OCI-LY7 (cell line): ENCODE results near the gene RIN1. TPM values are rescaled to one million over a fixed set of nuclear protein-coding genes. Genes with fewer than 3 reads are reported as not detected.

ENCODE experiments used
- BruUV-seq: library from RNA; stranded (reverse); fragments of 400-500 nt; replicated peaks from 2 replicates; lab custom pipeline; 2021; lab: Mats Ljungman, UMichigan
- CTCF ChIA-PET: fragments of 300-600 bp; sonication (Branson Sonifier 250); formaldehyde crosslinking; loops from one replicate; lab custom pipeline; 2022; ENCODE audit warnings: antibody characterized with exemption; ENCODE audit not compliant: unreplicated experiment; lab: Charles Lee
- POLR2A ChIA-PET: fragments of 300-600 bp; sonication (Branson Sonifier 250); formaldehyde crosslinking; loops from one replicate; lab custom pipeline; 2022; ENCODE audit warnings: antibody characterized with exemption; lab: Charles Lee
- DNase-seq: peaks from one replicate; pipeline ENCODE4 v3.0.0-alpha.2; 2015; ENCODE audit warnings: low spot score
- H2AFZ ChIP-seq: fragments of 200-600 bp; sonication (generic), shearing (Covaris generic); 2 replicates; pipeline ENCODE4 v1.6.1; 2014; ENCODE audit warnings: mild to moderate bottlenecking, antibody characterized with exemption, low read length, moderate library complexity
- H3K27ac ChIP-seq: fragments of 200-600 bp; sonication (generic); 2 replicates; pipeline ENCODE4 v1.5.1; 2014; ENCODE audit warnings: mixed run types, low read depth, mild to moderate bottlenecking, moderate library complexity, low read length, inconsistent platforms; ENCODE audit not compliant: poor library complexity, severe bottlenecking
- H3K36me3 ChIP-seq: fragments of 200-600 bp; sonication (generic); 2 replicates; pipeline ENCODE4 v1.6.1; 2014; ENCODE audit warnings: mild to moderate bottlenecking, antibody characterized with exemption, low read length, moderate library complexity, mixed read lengths; ENCODE audit not compliant: insufficient read depth
- H3K4me1 ChIP-seq: fragments of 200-600 bp; sonication (generic); 2 replicates; pipeline ENCODE4 v1.5.1; 2014; ENCODE audit warnings: mild to moderate bottlenecking, low read length; ENCODE audit not compliant: insufficient read depth, poor library complexity, severe bottlenecking
- H3K4me2 ChIP-seq: fragments of 200-600 bp; sonication (generic); 2 replicates; pipeline ENCODE4 v1.6.1; 2014; ENCODE audit warnings: mild to moderate bottlenecking, low read length
- H3K4me3 ChIP-seq: fragments of 200-600 bp; sonication (generic); 2 replicates; pipeline ENCODE4 v1.5.1; 2014; ENCODE audit warnings: mild to moderate bottlenecking, low read depth, low read length; ENCODE audit not compliant: poor library complexity, severe bottlenecking
- H3K79me2 ChIP-seq: fragments of 200-600 bp; sonication (generic); 2 replicates; pipeline ENCODE4 v1.6.1; 2016; ENCODE audit warnings: low read depth, mild to moderate bottlenecking, low read length, moderate library complexity, mixed read lengths; ENCODE audit not compliant: insufficient read depth
- H3K9me2 ChIP-seq: fragments of 200-600 bp; sonication (generic); 2 replicates; pipeline ENCODE4 v1.6.1; 2016; ENCODE audit warnings: mild to moderate bottlenecking, low read length, mixed read lengths; ENCODE audit not compliant: insufficient read depth
- H3K9me3 ChIP-seq: fragments of 200-600 bp; sonication (generic); 2 replicates; pipeline ENCODE4 v1.6.1; 2014; ENCODE audit warnings: mild to moderate bottlenecking, mixed run types, low read length, mixed read lengths
- H4K20me1 ChIP-seq: fragments of 200-600 bp; sonication (generic); 2 replicates; pipeline ENCODE4 v1.6.1; 2014; ENCODE audit warnings: mild to moderate bottlenecking, antibody characterized with exemption, low read length, moderate library complexity, mixed read lengths; ENCODE audit not compliant: insufficient read depth
- EZH2phosphoT487 ChIP-seq: fragments of 200-600 bp; sonication (generic); IDR thresholded peaks from 2 replicates; pipeline ENCODE4 v1.6.1; 2018; ENCODE audit warnings: low read depth, borderline replicate concordance, mild to moderate bottlenecking, mixed run types, antibody characterized with exemption, low read length, moderate library complexity, mixed read lengths
- intact Hi-C: fragments of 100-400 bp; cut with micrococcal nuclease; formaldehyde crosslinking; loops from one replicate; pipeline ENCODE4 v1.10.0; 2022; ENCODE audit not compliant: unreplicated experiment
- total RNA-seq, 2 experiments: library from RNA; depleted of rRNA in 1 of 2; stranded (reverse); fragments of >200 nt in 1 of 2; shearing (Covaris generic) in 1 of 2; gene quantifications; 2 replicates each; pipeline ENCODE4 v1.2.3, GENCODE V29; 2014 to 2022
- TF ChIP-seq, protein P1 (sequence below): fragments of 200-600 bp; sonication (generic); conservative IDR thresholded peaks from 2 replicates; pipeline ENCODE4 v1.5.1; 2014; ENCODE audit warnings: mild to moderate bottlenecking, antibody characterized with exemption, low read length, moderate library complexity, mixed read lengths

Gene RIN1
- total RNA-seq, 2 experiments from 2014 or later = 1.6 to 2.9 TPM

GRCh38 chr11:66293777-66294625 is 42.2 kb downstream of the RIN1 start:
- no TSS peak for BruUV-seq
- H2AFZ ChIP-seq = no peak overlapping the region
- H3K9me3 ChIP-seq = no peaks in the 10 kb centered on the region
- ChIA-PET CTCF (no interaction called here), POLR2A (no interaction called here)
- no peak overlapping the region for H3K27ac ChIP-seq
- no peak overlapping the region for H3K4me3 ChIP-seq
- TF ChIP-seq, protein P1, sequence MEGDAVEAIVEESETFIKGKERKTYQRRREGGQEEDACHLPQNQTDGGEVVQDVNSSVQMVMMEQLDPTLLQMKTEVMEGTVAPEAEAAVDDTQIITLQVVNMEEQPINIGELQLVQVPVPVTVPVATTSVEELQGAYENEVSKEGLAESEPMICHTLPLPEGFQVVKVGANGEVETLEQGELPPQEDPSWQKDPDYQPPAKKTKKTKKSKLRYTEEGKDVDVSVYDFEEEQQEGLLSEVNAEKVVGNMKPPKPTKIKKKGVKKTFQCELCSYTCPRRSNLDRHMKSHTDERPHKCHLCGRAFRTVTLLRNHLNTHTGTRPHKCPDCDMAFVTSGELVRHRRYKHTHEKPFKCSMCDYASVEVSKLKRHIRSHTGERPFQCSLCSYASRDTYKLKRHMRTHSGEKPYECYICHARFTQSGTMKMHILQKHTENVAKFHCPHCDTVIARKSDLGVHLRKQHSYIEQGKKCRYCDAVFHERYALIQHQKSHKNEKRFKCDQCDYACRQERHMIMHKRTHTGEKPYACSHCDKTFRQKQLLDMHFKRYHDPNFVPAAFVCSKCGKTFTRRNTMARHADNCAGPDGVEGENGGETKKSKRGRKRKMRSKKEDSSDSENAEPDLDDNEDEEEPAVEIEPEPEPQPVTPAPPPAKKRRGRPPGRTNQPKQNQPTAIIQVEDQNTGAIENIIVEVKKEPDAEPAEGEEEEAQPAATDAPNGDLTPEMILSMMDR = no peak
- no peak for TF ChIP-seq EZH2phosphoT487
- H3K79me2 ChIP-seq = no peaks in the 10 kb centered on the region
- H3K4me1 ChIP-seq = peaks cover 10% of the 10 kb centered on the region
- no peak overlapping the region for H3K4me2 ChIP-seq
- intact Hi-C loops = no loop called here
- no peaks in the 10 kb centered on the region for H3K36me3 ChIP-seq
- H4K20me1 ChIP-seq = no peaks in the 10 kb centered on the region
- DNase-seq = no peak
- no peaks in the 10 kb centered on the region for H3K9me2 ChIP-seq

DNA sequence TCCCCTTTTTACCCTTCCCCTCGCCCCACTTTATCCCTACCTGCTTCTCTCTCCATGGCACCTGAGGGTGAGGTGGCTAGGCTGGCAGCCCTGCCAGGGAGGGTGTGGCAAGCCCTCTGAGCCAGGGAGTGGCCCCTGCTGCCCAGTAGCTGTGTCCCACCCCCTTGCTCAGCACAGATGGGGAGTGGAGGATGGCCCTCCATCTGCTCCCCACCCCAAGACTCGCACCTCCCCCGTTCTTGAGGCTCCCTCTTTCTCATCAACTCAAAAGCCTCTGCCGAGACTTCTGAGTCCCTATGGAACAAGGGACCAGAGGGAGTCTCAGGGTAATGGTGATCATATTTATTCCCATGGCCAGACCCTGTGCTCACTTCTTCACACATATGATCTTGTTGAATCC is 42.9 kb downstream of the RIN1 start:
- TF ChIP-seq, protein P1 = no peak
- TF ChIP-seq EZH2phosphoT487 = no peak
- peaks cover 4% of the 10 kb centered on the region; the same call in 1 of the 2 replicates for H3K79me2 ChIP-seq
- no TSS peak for BruUV-seq
- H2AFZ ChIP-seq = no peak overlapping the region
- H3K4me2 ChIP-seq = no peak overlapping the region
- H3K36me3 ChIP-seq = no peaks in the 10 kb centered on the region
- ChIA-PET CTCF (no interaction called here), POLR2A (no interaction called here)
- no peak overlapping the region for H3K27ac ChIP-seq
- intact Hi-C loops = no loop called here
- no peak for DNase-seq
- no peaks in the 10 kb centered on the region for H4K20me1 ChIP-seq
- peaks cover 10% of the 10 kb centered on the region for H3K4me1 ChIP-seq
- H3K4me3 ChIP-seq = no peak overlapping the region
- H3K9me2 ChIP-seq = no peaks in the 10 kb centered on the region
- H3K9me3 ChIP-seq = no peaks in the 10 kb centered on the region
